G401 (cell line): ENCODE measurements around the gene LRIT1. TPM values are rescaled to one million over a fixed set of nuclear protein-coding genes. Genes with fewer than 3 reads are reported as not detected.

ENCODE experiments used
- DNase-seq: peaks from one replicate; pipeline ENCODE4 v3.0.0-alpha.2; 2015; ENCODE audit warnings: low spot score
- in situ Hi-C: cut with HindIII; loops from 2 replicates; pipeline ENCODE4 v1.10.0; 2016; ENCODE audit warnings: low sequenced_read_pairs, mixed read lengths
- total RNA-seq: library from RNA; depleted of rRNA; stranded (reverse); fragments of >200 nt; shearing (Covaris generic); gene quantifications from 2 replicates; pipeline ENCODE4 v1.2.3, GENCODE V29; 2014

LRIT1 gene
- total RNA-seq, 1 experiment from 2014 or later, result not detected

DNA sequence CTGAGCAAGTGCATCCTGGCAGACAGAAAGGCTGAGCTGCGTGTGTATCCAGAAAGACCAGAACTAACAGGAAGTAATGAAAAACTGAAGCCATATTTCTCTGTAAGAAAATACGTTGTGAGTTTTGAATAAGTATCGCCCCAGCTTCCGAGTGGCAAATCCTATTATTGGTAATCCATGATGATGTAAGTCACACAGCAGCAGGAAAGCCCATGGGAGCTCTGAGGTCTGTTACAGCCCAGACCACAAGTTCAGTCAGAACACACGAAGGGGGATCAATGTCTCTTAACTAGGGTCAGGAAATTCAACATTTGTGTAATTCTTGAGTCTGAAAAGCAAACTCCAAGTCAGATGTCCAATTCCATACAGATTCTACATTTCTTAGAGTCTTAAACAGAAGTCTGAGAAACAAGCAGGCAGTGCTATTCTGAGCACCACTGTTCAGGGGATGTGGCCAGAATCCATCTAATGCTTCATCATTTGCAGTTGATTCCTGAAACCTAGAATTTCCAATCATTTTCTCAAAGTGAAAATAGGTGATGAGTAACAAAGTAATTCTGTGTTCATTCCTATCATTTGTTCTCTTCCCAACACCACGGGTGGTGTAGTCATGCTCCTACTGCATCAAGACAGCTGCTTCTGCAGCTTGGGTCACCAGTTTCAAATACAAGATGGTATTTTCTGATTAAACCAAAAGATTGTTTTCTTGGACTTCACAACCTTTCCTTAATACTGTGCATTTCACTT, 15.7 kb downstream of the LRIT1 start, which contains the start of gene LRIT2:
TSS of gene LRIT2 (minus strand) at position 118 of the 747 bp plus-strand sequence. CDS start at position 94, 24 bp downstream.
- no peak for DNase-seq
- in situ Hi-C loops, result no loop called here

DNA sequence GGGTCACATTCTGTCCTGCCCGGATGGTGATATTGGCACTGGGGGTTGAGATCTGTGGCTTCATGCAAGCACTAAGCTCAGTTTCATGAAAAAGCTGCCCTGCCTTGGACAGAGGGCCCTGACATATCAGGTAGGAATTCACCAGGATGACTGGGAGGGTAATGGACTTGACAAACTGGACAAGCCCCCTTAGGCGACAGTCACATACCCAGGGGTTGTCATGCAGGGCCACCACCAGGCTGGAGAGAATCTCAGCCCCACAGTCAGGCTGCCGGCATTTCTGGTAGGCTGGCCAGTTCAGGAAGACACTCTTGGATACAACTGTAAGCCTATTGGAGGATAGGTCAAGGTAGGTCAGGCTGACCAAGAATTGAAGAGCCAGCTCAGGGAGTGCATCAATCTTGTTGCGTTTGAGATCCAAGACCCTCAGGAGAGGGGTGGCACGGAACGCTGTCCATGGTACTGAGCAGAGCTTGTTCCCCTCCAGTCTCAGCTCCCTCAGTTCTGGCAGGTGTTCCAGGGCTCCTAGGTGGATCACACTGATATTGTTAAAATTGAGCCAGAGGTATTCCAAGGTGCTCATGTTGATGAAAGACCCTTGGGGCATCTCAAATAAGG, 16.8 kb downstream of the LRIT1 start:
- in situ Hi-C loops, result no loop called here
- no peak for DNase-seq

DNA sequence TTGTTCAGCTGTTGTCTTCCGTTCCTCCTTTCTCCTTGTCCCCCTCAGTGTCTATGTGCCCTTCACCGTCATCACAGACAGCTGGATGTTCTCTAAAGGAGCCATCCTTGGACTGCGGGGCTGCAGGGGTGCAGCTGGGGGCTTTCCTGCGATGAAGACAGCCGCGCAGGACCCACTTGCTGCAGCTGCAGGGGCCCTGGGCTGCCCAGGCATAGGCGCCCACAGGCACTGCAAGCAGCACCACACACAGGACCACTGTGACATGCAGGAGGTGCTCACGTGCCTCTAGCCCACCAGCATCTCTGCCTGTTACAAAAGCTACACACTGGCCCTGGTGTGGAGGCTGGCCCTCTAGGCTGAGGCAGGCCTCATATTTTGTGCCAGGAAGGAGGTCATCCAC, 19.4 kb downstream of the LRIT1 start:
- DNase-seq, result no peak
- in situ Hi-C loops, result no loop called here

- no peak for DNase-seq
- in situ Hi-C loops, result no loop called here
Observed at GRCh38 chr10:84217746-84218145, 23.6 kb downstream of the LRIT1 start.

DNA sequence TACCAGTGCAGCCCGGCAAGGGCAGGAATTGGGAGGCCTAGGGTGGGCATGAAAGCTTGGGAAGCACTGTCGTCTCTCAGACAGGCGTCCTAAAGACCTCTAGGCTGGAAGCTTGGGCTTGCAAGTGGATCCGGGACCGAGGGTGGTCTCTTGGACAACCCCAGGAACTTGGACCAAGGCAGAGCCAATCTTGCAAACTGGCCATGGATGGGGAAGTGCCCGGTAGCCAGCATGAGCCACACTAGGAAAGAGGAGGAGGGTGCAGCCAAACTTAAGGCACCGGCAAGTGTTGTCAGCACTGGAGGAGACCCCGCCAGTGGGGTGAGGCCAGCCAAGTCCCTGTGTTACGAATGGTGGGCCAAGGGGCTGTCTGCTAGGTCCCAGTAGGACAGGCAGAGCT, 24.5 kb downstream of the LRIT1 start:
- DNase-seq, result no peak
- in situ Hi-C loops, result no loop called here

DNA sequence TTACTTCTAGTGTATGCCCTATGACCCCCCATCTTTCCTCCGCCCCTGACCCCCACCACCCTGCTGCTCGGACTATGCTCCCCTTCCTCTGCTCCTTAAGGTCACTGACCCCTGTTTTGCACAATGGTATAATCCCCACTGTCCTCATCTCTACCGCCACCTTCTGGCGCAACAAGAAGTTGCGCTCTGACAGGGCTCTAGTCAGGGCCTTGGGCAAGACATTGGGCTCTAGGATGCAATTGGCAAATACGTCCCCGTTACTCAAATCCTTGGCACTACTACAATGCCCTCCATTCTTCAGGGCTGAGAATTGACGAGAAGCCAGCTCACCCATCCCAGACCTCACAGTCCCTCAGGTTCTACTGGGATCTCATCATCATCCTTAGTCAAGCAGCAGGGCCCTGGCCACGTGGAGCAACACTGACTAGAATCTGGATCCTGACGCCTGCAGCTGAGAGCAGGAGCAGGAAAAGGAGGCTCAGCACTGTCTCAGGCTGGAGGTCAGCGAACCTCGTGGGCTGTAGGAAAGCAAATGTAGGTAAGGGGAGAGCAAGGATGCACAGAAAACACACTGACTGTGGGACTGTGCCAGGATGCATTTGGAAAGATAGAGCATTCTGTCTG, 26.6 kb downstream of the LRIT1 start:
- in situ Hi-C loops, result no loop called here
- DNase-seq, result no peak

DNA sequence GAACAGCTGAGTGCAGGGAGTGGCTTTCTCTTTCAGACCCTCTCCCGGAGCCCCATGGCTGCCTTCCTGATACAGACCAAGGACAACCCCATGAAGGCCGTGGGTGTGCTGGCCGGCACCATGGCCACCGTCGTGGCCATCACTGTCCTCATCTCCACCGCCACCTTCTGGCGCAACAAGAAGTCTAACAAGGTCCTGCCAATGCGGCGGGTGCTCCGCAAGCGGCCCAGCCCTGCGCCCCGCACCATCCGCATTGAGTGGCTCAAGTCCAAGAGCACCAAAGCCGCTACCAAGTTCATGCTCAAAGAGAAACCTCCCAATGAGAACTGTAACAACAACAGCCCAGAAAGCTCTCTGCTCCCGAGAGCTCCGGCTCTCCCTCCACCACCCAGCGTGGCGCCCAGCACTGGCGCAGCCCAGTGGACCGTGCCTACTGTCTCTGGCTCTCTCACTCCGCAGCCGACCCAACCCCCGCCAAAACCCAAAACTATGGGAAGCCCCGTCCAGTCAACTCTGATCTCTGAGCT, 27.2 kb downstream of the LRIT1 start:
- in situ Hi-C loops, result no loop called here
- no peak for DNase-seq

DNA sequence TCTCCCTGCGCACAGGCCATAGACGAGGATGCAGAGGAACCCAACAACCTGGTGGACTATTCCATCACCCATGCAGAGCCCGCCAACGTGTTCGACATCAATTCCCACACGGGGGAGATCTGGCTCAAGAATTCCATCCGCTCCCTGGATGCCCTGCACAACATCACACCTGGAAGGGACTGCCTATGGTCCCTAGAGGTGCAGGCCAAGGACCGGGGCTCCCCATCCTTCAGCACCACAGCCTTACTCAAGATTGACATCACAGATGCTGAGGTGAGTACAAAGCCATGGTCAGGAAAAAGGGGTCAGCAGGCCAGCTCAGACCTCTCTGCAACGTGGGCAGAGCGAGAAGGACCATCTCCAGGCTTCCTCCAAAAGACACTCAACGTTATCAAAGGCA, 28.3 kb downstream of the LRIT1 start:
- DNase-seq, result no peak
- in situ Hi-C loops, result no loop called here

GRCh38 chr10:84212014-84212413, 29.3 kb downstream of the LRIT1 start:
- DNase-seq, result no peak

GRCh38 chr10:84211566-84211965, 29.8 kb downstream of the LRIT1 start:
- no peak for DNase-seq
- in situ Hi-C loops, result no loop called here

More at GRCh38 chr10:84212014-84212413, 29.3 kb downstream of the LRIT1 start:
- in situ Hi-C loops, result no loop called here

- in situ Hi-C loops, result no loop called here
Observed at GRCh38 chr10:84208023-84208422, 33.3 kb downstream of the LRIT1 start.

GRCh38 chr10:84205853-84206525, 35.4 kb downstream of the LRIT1 start:
- DNase-seq, result no peak
- in situ Hi-C loops, result no loop called here

More at GRCh38 chr10:84208023-84208422, 33.3 kb downstream of the LRIT1 start:
- no peak for DNase-seq

DNA sequence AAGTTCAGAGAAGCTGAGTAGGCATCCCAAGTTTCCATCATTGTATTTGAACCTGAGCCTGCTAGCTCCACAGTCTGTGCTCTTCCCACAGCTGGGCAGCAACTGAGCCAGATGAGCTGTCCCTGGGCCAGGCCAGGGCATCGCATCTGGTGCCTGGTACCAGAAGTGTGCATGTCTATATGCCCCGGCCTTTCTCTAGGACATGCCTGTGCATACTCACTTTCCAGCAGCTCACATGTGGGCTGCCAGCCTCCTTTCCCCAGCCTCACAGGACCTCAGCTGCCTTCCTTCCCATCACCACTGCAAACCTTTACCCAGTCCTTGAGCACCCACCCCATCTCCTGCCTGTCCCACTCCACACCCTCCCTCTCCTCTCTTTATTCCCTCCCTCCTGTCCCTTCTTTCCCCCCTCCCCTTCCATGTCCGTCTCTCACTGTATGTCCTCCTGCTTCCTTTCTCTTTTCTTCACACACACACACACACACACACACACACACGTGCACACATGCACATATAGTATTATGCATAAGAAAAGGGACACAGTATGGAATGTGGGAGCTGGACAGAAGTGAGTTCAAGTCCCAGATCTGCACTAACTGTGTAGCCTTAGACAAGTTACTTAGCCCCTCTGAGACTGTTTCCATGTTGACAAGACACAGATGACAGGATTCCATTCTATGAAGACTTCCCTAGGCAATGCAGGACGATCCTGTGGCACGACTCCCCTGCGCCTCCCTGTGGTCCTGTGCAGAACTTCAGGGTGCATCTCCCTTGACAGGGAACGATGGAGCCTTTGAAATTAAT, 36.1 kb downstream of the LRIT1 start:
- DNase-seq, result peak; percentile 60
- in situ Hi-C loops, result no loop called here

DNA sequence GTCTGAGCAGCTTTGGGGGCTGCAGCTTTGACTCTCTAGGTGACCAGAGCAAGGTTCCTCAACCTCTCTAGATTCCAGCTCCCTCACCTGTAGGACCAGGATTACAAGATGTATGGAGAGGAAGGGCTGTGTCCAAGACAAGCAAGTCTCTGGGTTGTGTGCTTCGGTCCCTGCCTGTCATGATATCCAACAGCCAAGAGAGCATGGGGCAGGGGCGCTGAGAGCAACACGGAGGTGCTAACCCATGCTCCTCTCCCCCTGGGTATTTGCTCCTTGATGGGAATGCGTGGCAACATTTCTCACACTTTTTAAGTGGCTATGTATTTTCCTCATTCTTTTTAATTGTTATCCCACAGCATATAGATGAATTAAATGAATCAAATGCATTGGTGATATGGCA, 36.7 kb downstream of the LRIT1 start:
- in situ Hi-C loops, result no loop called here
- DNase-seq, result no peak

DNA sequence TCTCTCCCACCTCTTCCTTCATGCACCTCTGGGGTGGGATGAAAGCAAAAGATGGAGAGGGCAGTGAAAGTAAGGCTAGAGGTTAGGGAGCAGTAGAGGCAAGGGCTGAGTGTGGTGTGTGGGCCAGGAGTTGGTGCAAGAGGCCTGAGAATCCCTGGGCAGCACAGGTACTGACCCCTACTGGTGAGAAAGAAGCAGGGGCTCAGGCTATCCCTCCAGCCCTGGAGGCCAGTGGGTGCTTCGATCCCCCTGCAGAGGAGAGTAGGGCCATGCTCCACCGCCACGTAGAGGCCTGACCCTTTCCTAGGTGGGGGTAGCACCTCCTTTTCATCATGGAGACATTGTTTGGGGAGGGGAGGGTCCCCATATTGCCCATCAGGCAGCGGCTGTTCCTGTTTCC, 37.2 kb downstream of the LRIT1 start:
- in situ Hi-C loops, result no loop called here
- no peak for DNase-seq

GRCh38 chr10:84202349-84202748, 39.0 kb downstream of the LRIT1 start:
- no peak for DNase-seq
- in situ Hi-C loops, result no loop called here

- in situ Hi-C loops, result no loop called here
Observed at GRCh38 chr10:84201682-84202081, 39.7 kb downstream of the LRIT1 start.

GRCh38 chr10:84201244-84201606, 40.1 kb downstream of the LRIT1 start:
- in situ Hi-C loops, result no loop called here
- no peak for DNase-seq

More at GRCh38 chr10:84201682-84202081, 39.7 kb downstream of the LRIT1 start:
- DNase-seq, result no peak
